GM12875 (cell line): ENCODE measurements around the gene AOAH.

Experiments
- H3K4me3 ChIP-seq: one replicate; pipeline ENCODE4 v1.5.1; 2011; ENCODE audit warnings: low read depth, low read length, control low read depth
- CTCF ChIP-seq: IDR thresholded peaks from 2 replicates; pipeline ENCODE4 v1.5.1; 2011; ENCODE audit warnings: low read depth, mild to moderate bottlenecking, control low read depth, inconsistent platforms, low read length, moderate library complexity, borderline replicate concordance; ENCODE audit not compliant: insufficient read depth

AOAH gene

GRCh38 chr7:36761835-36762234 lies 37.5 kb upstream of the AOAH start:
- TF ChIP-seq CTCF = no peak
- no peak overlapping the region for H3K4me3 ChIP-seq

DNA sequence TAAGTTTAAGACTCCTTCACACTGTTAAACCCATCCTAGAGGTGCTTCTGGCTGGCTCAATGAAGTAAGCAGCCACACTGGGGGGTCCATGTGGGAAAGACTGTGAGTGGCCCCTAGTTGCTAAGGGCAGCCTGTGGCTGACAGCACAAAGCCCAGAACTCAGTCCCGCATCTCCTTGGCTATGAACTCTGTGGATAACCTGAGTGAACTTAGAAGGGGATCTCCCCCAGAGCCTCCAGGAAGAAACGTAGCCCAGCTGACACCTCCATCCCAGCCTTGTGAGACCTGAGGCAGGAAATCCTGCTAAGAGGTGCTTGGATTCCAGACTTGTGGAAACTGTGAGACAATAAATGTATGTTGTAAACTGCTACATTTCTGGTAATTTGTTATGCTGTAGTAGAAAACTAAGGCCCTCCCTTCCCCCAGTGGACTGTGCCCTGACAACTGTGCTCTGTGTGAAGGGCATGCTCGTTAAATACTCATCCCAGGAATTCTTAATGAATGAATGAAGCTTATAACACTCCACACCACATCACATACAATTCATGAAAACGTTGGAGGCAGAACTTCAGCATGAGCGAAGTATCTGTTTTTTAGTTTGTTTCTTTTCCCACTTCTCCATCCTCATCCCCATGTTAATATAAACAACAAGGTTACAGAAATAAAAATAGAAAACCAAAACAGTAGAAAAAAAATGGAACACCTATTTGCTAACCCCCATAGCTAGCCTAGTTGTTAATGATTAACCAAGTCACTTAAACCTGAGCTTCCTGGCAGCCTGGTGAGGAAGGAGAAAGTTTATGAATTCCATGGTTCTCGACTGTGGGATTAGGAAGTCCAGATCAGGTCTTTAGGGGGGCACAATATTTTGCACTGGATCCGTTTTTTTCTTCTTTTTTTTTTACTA lies 36.8 kb upstream of the AOAH start:
- no peak for TF ChIP-seq CTCF
- H3K4me3 ChIP-seq = no peak overlapping the region

- no peak for TF ChIP-seq CTCF
- no peak overlapping the region for H3K4me3 ChIP-seq
Measured at GRCh38 chr7:36758879-36759278, 34.6 kb upstream of the AOAH start.

DNA sequence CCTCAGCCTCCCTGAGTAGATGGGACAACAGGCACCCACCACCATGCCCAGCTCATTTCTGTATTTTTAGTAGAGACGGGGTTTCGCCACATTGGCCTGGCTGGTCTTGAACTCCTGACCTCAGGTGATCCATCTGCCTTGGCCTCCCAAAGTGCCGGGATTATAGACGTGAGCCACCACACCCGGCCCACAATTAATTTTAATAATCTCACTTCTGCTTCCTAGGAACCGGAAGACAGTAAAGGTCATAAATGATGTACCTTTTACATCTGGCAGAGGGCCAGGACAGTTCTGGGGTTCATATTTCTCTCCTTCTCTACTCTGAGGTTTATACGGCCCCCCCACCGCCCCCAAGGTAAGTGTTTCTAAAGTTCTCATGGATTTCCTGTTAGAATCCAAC lies 31.2 kb upstream of the AOAH start:
- TF ChIP-seq CTCF = no peak
- H3K4me3 ChIP-seq = no peak overlapping the region

- no peak for TF ChIP-seq CTCF
- no peak overlapping the region for H3K4me3 ChIP-seq
Measured at GRCh38 chr7:36752026-36752711, 27.9 kb upstream of the AOAH start.

GRCh38 chr7:36750451-36750850 lies 26.2 kb upstream of the AOAH start:
- no peak for TF ChIP-seq CTCF
- no peak overlapping the region for H3K4me3 ChIP-seq

- H3K4me3 ChIP-seq = no peak overlapping the region
- no peak for TF ChIP-seq CTCF
Measured at GRCh38 chr7:36749282-36749960, 25.1 kb upstream of the AOAH start.
